ENCODE data around the gene MCC.

MCC gene

GRCh38 chr5:113259034-113259433 lies 229.2 kb downstream of the MCC start:
- Histone ChIP-seq H3K27me3 (ENCODE audit: control insufficient read depth in 2 of 2, insufficient read depth in 2 of 2, low read length in 2 of 2) (no peaks in the 10 kb centered on the region), H3K9me3 (ENCODE audit: control insufficient read depth in 2 of 2, low read length in 2 of 2) (no peaks in the 10 kb centered on the region), H3K9ac (ENCODE audit: low read depth in 1 of 2, low read length in 2 of 2) (no peak overlapping the region), H3K27ac (ENCODE audit: low read depth in 2 of 2, low read length in 2 of 2) (no peak overlapping the region), H3K4me3 (ENCODE audit: low read length in 2 of 2) (no peak overlapping the region), H3K36me3 (ENCODE audit: control insufficient read depth in 2 of 2, insufficient read depth in 2 of 2, low read length in 2 of 2) (no peaks in the 10 kb centered on the region), H3K4me1 (ENCODE audit: control insufficient read depth in 2 of 2, insufficient read depth in 2 of 2, low read length in 2 of 2) (peaks cover 0 to 2% of the 10 kb centered on the region in 2 donors)

GRCh38 chr5:113257545-113257944 lies 230.7 kb downstream of the MCC start:
- Histone ChIP-seq H3K4me3 (ENCODE audit: low read length in 2 of 2) (no peak overlapping the region), H3K9ac (ENCODE audit: low read depth in 1 of 2, low read length in 2 of 2) (no peak overlapping the region), H3K9me3 (ENCODE audit: control insufficient read depth in 2 of 2, low read length in 2 of 2) (no peaks in the 10 kb centered on the region), H3K27me3 (ENCODE audit: control insufficient read depth in 2 of 2, insufficient read depth in 2 of 2, low read length in 2 of 2) (no peaks in the 10 kb centered on the region), H3K36me3 (ENCODE audit: control insufficient read depth in 2 of 2, insufficient read depth in 2 of 2, low read length in 2 of 2) (no peaks in the 10 kb centered on the region), H3K4me1 (ENCODE audit: control insufficient read depth in 2 of 2, insufficient read depth in 2 of 2, low read length in 2 of 2) (no peaks in the 10 kb centered on the region), H3K27ac (ENCODE audit: low read depth in 2 of 2, low read length in 2 of 2) (no peak overlapping the region)

- Histone ChIP-seq H3K27me3 (ENCODE audit: control insufficient read depth in 2 of 2, insufficient read depth in 2 of 2, low read length in 2 of 2) (no peaks in the 10 kb centered on the region), H3K36me3 (ENCODE audit: control insufficient read depth in 2 of 2, insufficient read depth in 2 of 2, low read length in 2 of 2) (no peaks in the 10 kb centered on the region), H3K9me3 (ENCODE audit: control insufficient read depth in 2 of 2, low read length in 2 of 2) (no peaks in the 10 kb centered on the region), H3K27ac (ENCODE audit: low read depth in 2 of 2, low read length in 2 of 2) (no peak overlapping the region), H3K9ac (ENCODE audit: low read depth in 1 of 2, low read length in 2 of 2) (no peak overlapping the region), H3K4me3 (ENCODE audit: low read length in 2 of 2) (no peak overlapping the region), H3K4me1 (ENCODE audit: control insufficient read depth in 2 of 2, insufficient read depth in 2 of 2, low read length in 2 of 2) (peaks cover 0 to 3% of the 10 kb centered on the region in 2 donors)
Measured at GRCh38 chr5:113256671-113257452, 231.4 kb downstream of the MCC start.

- H3K9me3 ChIP-seq (ENCODE audit: control insufficient read depth in 2 of 2, low read length in 2 of 2) = no peaks in the 10 kb centered on the region
- H3K36me3 ChIP-seq (ENCODE audit: control insufficient read depth in 2 of 2, insufficient read depth in 2 of 2, low read length in 2 of 2) = no peaks in the 10 kb centered on the region
- H3K27ac ChIP-seq (ENCODE audit: low read depth in 2 of 2, low read length in 2 of 2) = no peak overlapping the region
- H3K27me3 ChIP-seq (ENCODE audit: control insufficient read depth in 2 of 2, insufficient read depth in 2 of 2, low read length in 2 of 2) = no peaks in the 10 kb centered on the region
- H3K9ac ChIP-seq (ENCODE audit: low read depth in 1 of 2, low read length in 2 of 2) = no peak overlapping the region
- H3K4me3 ChIP-seq (ENCODE audit: low read length in 2 of 2) = no peak overlapping the region
- H3K4me1 ChIP-seq (ENCODE audit: control insufficient read depth in 2 of 2, insufficient read depth in 2 of 2, low read length in 2 of 2) = peaks cover 0 to 3% of the 10 kb centered on the region in 2 donors
Measured at GRCh38 chr5:113255579-113256386, 232.5 kb downstream of the MCC start.

GRCh38 chr5:113255105-113255504 lies 233.1 kb downstream of the MCC start:
- H3K4me1 ChIP-seq (ENCODE audit: control insufficient read depth in 2 of 2, insufficient read depth in 2 of 2, low read length in 2 of 2) = peaks cover 0 to 3% of the 10 kb centered on the region in 2 donors
- H3K27me3 ChIP-seq (ENCODE audit: control insufficient read depth in 2 of 2, insufficient read depth in 2 of 2, low read length in 2 of 2) = no peaks in the 10 kb centered on the region
- no peaks in the 10 kb centered on the region for H3K9me3 ChIP-seq (ENCODE audit: control insufficient read depth in 2 of 2, low read length in 2 of 2)
- no peaks in the 10 kb centered on the region for H3K36me3 ChIP-seq (ENCODE audit: control insufficient read depth in 2 of 2, insufficient read depth in 2 of 2, low read length in 2 of 2)
- H3K9ac ChIP-seq (ENCODE audit: low read depth in 1 of 2, low read length in 2 of 2) = no peak overlapping the region
- no peak overlapping the region for H3K27ac ChIP-seq (ENCODE audit: low read depth in 2 of 2, low read length in 2 of 2)
- H3K4me3 ChIP-seq (ENCODE audit: low read length in 2 of 2) = no peak overlapping the region

GRCh38 chr5:113253037-113253436 lies 235.2 kb downstream of the MCC start:
- no peak overlapping the region for H3K27ac ChIP-seq (ENCODE audit: low read depth in 2 of 2, low read length in 2 of 2)

GRCh38 chr5:113252066-113252465 lies 236.2 kb downstream of the MCC start:
- peaks cover 0 to 5% of the 10 kb centered on the region in 2 donors for H3K4me1 ChIP-seq (ENCODE audit: control insufficient read depth in 2 of 2, insufficient read depth in 2 of 2, low read length in 2 of 2)
- H3K27me3 ChIP-seq (ENCODE audit: control insufficient read depth in 2 of 2, insufficient read depth in 2 of 2, low read length in 2 of 2) = no peaks in the 10 kb centered on the region
- no peak overlapping the region for H3K27ac ChIP-seq (ENCODE audit: low read depth in 2 of 2, low read length in 2 of 2)

More at GRCh38 chr5:113253037-113253436, 235.2 kb downstream of the MCC start:
- no peaks in the 10 kb centered on the region for H3K9me3 ChIP-seq (ENCODE audit: control insufficient read depth in 2 of 2, low read length in 2 of 2)
- no peak overlapping the region for H3K9ac ChIP-seq (ENCODE audit: low read depth in 1 of 2, low read length in 2 of 2)
- H3K36me3 ChIP-seq (ENCODE audit: control insufficient read depth in 2 of 2, insufficient read depth in 2 of 2, low read length in 2 of 2) = no peaks in the 10 kb centered on the region
- H3K4me3 ChIP-seq (ENCODE audit: low read length in 2 of 2) = no peak overlapping the region
- H3K27me3 ChIP-seq (ENCODE audit: control insufficient read depth in 2 of 2, insufficient read depth in 2 of 2, low read length in 2 of 2) = no peaks in the 10 kb centered on the region
- H3K4me1 ChIP-seq (ENCODE audit: control insufficient read depth in 2 of 2, insufficient read depth in 2 of 2, low read length in 2 of 2) = peaks cover 0 to 5% of the 10 kb centered on the region in 2 donors

GRCh38 chr5:113250341-113250953 lies 237.8 kb downstream of the MCC start:
- Histone ChIP-seq H3K4me3 (ENCODE audit: low read length in 2 of 2) (no peak overlapping the region), H3K27ac (ENCODE audit: low read depth in 2 of 2, low read length in 2 of 2) (no peak overlapping the region), H3K9ac (ENCODE audit: low read depth in 1 of 2, low read length in 2 of 2) (no peak overlapping the region), H3K27me3 (ENCODE audit: control insufficient read depth in 2 of 2, insufficient read depth in 2 of 2, low read length in 2 of 2) (no peaks in the 10 kb centered on the region), H3K9me3 (ENCODE audit: control insufficient read depth in 2 of 2, low read length in 2 of 2) (no peaks in the 10 kb centered on the region), H3K36me3 (ENCODE audit: control insufficient read depth in 2 of 2, insufficient read depth in 2 of 2, low read length in 2 of 2) (no peaks in the 10 kb centered on the region), H3K4me1 (ENCODE audit: control insufficient read depth in 2 of 2, insufficient read depth in 2 of 2, low read length in 2 of 2) (peaks cover 0 to 5% of the 10 kb centered on the region in 2 donors)

More at GRCh38 chr5:113252066-113252465, 236.2 kb downstream of the MCC start:
- Histone ChIP-seq H3K9ac (ENCODE audit: low read depth in 1 of 2, low read length in 2 of 2) (no peak overlapping the region), H3K36me3 (ENCODE audit: control insufficient read depth in 2 of 2, insufficient read depth in 2 of 2, low read length in 2 of 2) (no peaks in the 10 kb centered on the region), H3K9me3 (ENCODE audit: control insufficient read depth in 2 of 2, low read length in 2 of 2) (no peaks in the 10 kb centered on the region), H3K4me3 (ENCODE audit: low read length in 2 of 2) (no peak overlapping the region)

- Histone ChIP-seq H3K36me3 (ENCODE audit: control insufficient read depth in 2 of 2, insufficient read depth in 2 of 2, low read length in 2 of 2) (no peaks in the 10 kb centered on the region), H3K9me3 (ENCODE audit: control insufficient read depth in 2 of 2, low read length in 2 of 2) (no peaks in the 10 kb centered on the region), H3K4me1 (ENCODE audit: control insufficient read depth in 2 of 2, insufficient read depth in 2 of 2, low read length in 2 of 2) (peaks cover 0 to 5% of the 10 kb centered on the region in 2 donors), H3K27me3 (ENCODE audit: control insufficient read depth in 2 of 2, insufficient read depth in 2 of 2, low read length in 2 of 2) (no peaks in the 10 kb centered on the region), H3K4me3 (ENCODE audit: low read length in 2 of 2) (no peak overlapping the region), H3K9ac (ENCODE audit: low read depth in 1 of 2, low read length in 2 of 2) (no peak overlapping the region), H3K27ac (ENCODE audit: low read depth in 2 of 2, low read length in 2 of 2) (no peak overlapping the region)
Measured at GRCh38 chr5:113249206-113249605, 239.0 kb downstream of the MCC start.

Data from mucosa of rectum (tissue), 2 donors.